Prostate gland (tissue), 2 donors: Measurements from ENCODE around the gene SH3RF2.

Experiments used
- CTCF ChIP-seq, 4 experiments: fragments of 200-600 bp in 2 of 4; fragments of 450-650 bp in 2 of 4; sonication (generic) in 2 of 4; IDR thresholded peaks; 1 replicate in 3 of 4; 2 replicates in 1 of 4; pipeline ENCODE4 v1.5.1; 2016 to 2019; ENCODE audit warnings: antibody characterized with exemption in 4 of 4, mild to moderate bottlenecking in 2 of 4, moderate library complexity in 2 of 4
- POLR2A ChIP-seq: fragments of 450-650 bp; IDR thresholded peaks from one replicate; pipeline ENCODE4 v1.6.1; 2016; ENCODE audit warnings: antibody characterized with exemption, mild to moderate bottlenecking

- TF ChIP-seq CTCF (IDR thresholded peaks at IDR 0.05) (no peak), POLR2A (no peak)
Measured at GRCh38 chr5:146078566-146078965, 142.2 kb downstream of the SH3RF2 start.
